ENCODE results near the gene RAB10.

DNA sequence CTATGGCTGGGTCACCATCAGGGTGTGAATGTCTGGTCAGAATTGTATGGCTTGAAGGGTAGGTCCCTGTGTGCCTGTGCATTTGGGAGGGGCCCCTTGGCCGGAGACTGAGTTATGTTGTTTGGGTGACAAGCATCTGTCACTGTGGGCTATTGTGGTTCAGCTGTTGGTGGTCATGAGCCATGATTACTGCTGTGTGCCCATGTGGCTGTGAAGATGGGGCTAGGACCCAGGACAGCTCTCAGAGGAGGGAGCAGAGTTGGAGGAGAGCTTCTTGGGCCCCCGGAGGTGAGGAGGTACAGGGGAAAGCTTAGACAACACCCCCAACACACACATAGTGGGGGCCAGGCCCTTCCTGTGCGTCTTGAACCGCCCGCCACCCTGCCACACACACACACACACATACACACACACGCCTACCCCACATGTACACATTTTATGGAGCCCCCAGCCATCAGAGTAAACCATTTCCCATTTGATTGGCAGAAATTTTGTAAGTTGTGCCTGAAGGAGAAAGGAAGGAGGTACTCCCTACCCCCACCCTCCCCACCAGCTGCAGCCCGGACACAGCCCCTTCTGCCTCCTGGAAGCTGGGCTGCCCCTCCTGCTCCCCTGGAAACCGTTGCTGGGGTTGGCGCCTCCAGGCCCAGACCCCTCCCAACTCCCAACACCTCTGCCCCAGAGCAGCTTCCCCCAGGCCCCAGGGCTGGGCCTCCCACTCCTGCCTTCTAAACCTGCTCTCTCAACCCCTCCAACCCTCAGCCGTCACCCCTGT lies 141.0 kb downstream of the RAB10 start:
- TF ChIP-seq, protein P1, sequence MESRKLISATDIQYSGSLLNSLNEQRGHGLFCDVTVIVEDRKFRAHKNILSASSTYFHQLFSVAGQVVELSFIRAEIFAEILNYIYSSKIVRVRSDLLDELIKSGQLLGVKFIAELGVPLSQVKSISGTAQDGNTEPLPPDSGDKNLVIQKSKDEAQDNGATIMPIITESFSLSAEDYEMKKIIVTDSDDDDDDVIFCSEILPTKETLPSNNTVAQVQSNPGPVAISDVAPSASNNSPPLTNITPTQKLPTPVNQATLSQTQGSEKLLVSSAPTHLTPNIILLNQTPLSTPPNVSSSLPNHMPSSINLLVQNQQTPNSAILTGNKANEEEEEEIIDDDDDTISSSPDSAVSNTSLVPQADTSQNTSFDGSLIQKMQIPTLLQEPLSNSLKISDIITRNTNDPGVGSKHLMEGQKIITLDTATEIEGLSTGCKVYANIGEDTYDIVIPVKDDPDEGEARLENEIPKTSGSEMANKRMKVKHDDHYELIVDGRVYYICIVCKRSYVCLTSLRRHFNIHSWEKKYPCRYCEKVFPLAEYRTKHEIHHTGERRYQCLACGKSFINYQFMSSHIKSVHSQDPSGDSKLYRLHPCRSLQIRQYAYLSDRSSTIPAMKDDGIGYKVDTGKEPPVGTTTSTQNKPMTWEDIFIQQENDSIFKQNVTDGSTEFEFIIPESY (IDR thresholded peaks at IDR 0.05; ENCODE audit: extremely low read depth, insufficient replicate concordance, low read length), result no peak
- no peak for TF ChIP-seq POLR2AphosphoS5 (IDR thresholded peaks at IDR 0.05; ENCODE audit: low read depth, low read length)
- TF ChIP-seq SP1 (IDR thresholded peaks at IDR 0.05; ENCODE audit: low read depth), result no peak

Measured in HCT116 (cell line).